Fibroblast of pulmonary artery (primary cell): ENCODE data around the gene NUDT21.

ENCODE experiments used
- DNase-seq: peaks from one replicate; pipeline ENCODE4 v3.0.0-alpha.2; 2010; ENCODE audit warnings: low read depth
- H3K4me3 ChIP-seq: replicated peaks from 2 replicates; pipeline ENCODE4 v1.5.1; 2011; ENCODE audit warnings: low read depth, mild to moderate bottlenecking, control low read depth, low read length, moderate library complexity
- CTCF ChIP-seq: IDR thresholded peaks from 2 replicates; pipeline ENCODE4 v1.5.1; 2011; ENCODE audit warnings: mild to moderate bottlenecking, control low read depth, low read length, inconsistent platforms; ENCODE audit errors: missing control alignments

NUDT21 gene

GRCh38 chr16:56409195-56409594 is 41.9 kb downstream of the NUDT21 start:
- H3K4me3 ChIP-seq, result no peak overlapping the region
- TF ChIP-seq CTCF, result no peak
- DNase-seq, result peak; percentile 65

- no peak overlapping the region for H3K4me3 ChIP-seq
- TF ChIP-seq CTCF, result no peak
- no peak for DNase-seq
Observed at GRCh38 chr16:56408379-56409098, 42.6 kb downstream of the NUDT21 start.

- no peak for DNase-seq
- no peak overlapping the region for H3K4me3 ChIP-seq
Observed at GRCh38 chr16:56405977-56406672, 45.0 kb downstream of the NUDT21 start.

GRCh38 chr16:56401482-56401881 is 49.6 kb downstream of the NUDT21 start:
- DNase-seq, result no peak
- no peak overlapping the region for H3K4me3 ChIP-seq
- peak; percentile 27 for TF ChIP-seq CTCF

More at GRCh38 chr16:56405977-56406672, 45.0 kb downstream of the NUDT21 start:
- no peak for TF ChIP-seq CTCF

- DNase-seq, result no peak
- H3K4me3 ChIP-seq, result no peak overlapping the region
- TF ChIP-seq CTCF, result no peak
Observed at GRCh38 chr16:56400458-56400857, 50.7 kb downstream of the NUDT21 start.

DNA sequence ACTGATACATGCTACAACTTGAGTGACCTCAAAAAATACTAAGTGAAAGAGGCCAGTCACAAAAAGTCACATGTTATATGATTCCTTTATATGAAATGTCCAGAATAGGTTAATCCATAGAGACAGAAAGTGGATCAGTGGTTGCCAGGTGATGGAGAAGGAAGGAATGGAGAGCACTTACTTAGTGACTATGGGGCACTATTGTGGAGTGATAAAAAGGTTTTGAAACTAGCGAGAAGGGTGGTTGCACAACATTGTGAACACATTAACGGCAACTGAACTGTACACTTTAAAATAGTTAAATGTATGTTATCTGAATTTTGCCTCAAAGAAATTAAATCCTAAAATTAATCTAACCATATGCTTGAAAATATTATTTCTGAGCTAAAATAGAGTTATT is 51.6 kb downstream of the NUDT21 start:
- DNase-seq, result no peak
- no peak for TF ChIP-seq CTCF
- H3K4me3 ChIP-seq, result no peak overlapping the region
